GM12873 (cell line): ENCODE data around the gene TOR2A.

ENCODE experiments used
- CTCF ChIP-seq: IDR thresholded peaks from 2 replicates; pipeline ENCODE4 v1.5.1; 2012; ENCODE audit warnings: low read depth, mild to moderate bottlenecking, moderate library complexity, low read length, control low read depth; ENCODE audit not compliant: insufficient read depth; ENCODE audit errors: missing control alignments

Gene TOR2A

DNA sequence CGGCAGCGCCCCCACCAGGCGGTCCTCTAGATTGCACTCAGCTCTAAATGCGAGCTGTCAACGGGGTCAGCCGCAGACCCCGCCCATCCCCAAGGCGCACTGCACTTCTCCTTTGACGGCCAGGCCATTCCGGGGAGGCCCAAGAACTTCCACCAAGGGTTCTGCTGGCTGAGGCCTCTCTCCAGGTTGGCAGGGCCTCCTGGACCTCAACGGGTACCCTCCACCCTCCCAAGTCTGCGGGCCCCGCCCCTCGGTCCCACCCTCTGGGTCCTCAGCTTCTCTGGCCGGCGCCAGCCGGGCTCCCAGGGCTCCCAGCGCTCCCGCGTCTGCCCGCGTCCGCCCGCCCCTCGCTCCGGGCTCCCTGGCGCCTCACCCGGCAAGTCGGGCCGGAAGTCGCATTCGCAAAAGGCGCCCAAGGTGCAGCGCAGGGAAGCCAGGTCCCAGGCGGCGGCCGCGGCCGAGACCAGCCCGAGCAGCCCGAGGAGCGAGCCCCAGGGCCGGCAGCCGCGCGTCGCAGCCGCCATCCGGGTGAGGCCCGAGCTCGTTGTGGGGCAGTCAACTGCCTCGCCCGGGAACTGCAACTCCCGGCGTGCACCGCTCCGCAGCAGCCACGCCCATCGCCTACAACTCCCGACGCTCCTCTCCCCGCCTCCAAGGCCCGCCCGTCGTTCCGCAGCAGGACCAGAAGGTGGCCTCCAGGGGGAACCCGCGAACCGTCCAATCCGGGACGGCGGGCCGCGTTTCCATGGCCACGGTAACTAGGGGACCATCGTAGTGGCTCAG is at the start of gene TOR2A:
Gene TOR2A (minus strand): TSS at position 548 of the 783 bp plus-strand sequence. CDS start 24 bp downstream, at position 524.
- peak; percentile 96 for TF ChIP-seq CTCF

- TF ChIP-seq CTCF, result no peak
Observed at GRCh38 chr9:127783111-127784008, 48.3 kb upstream of the TOR2A start.

DNA sequence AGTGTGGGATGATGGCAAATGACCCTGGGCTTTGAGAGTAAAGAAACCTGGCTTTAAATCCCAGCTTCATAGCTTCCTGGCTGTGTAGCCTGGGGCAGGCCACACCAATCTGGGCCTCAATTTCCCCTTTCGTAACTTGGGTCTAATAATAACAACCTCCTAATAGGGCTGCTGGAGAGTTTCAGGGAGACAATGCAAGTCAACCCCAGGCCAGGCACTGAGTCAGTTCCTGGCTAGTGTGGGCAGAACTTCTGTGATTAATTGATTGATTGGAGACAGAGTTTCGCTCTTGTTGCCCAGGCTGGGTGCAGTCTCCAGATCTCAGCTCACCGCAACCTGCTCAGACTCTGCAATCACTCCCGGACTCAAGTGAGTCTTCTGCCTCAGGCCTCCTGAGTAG is 46.7 kb upstream of the TOR2A start:
- TF ChIP-seq CTCF, result no peak

GRCh38 chr9:127780126-127780885 is 45.2 kb upstream of the TOR2A start:
- no peak for TF ChIP-seq CTCF

DNA sequence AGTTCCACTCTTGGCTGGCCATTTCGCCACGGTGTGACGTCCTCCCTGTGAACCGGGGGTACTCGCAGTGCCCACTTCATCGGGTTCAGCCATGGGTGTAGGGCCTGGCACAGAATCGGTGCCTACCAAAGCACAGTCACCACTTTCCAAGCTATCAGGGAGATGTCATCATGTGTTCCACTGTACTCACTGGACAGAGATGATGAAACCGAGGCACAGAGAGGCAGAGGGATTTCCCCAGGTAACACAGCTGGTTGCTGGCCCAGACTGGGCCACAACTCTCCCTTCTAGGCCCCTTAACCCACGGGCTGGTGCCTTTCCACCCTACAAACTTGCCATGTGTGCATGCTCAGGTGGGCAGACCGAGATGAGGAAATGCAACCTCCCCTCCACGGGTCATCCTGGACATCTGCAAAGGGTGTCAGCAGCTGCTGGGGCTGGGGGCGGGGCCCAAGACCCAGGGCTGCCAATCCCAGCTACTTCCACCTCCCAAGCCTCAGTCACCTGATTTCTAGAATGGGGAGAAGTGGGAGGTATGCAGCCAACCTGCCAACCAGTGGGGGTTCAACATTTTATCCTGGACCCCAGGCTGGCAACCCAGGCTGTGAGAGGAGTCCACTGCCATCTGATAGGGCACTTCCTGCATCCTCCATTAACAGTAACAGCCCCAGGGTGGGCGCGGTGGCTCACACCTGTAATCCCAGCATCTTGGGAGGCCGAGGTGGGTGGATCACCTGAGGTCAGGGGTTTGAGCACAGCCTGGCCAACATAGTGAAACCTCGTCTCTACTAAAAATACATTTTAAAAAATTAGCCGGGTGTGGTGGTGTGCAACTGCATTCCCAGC is 44.3 kb upstream of the TOR2A start:
- no peak for TF ChIP-seq CTCF

GRCh38 chr9:127778280-127779135 is 43.4 kb upstream of the TOR2A start, which contains the start of gene SH2D3C:
SH2D3C (minus strand) TSS chr9:127778666; CDS start chr9:127778627, 39 bp downstream.
- no peak for TF ChIP-seq CTCF
